Cardiac septum (tissue), 1 donor: ENCODE results near the gene SRSF7. TPM values are rescaled to one million over a fixed set of nuclear protein-coding genes. Genes with fewer than 3 reads are reported as not detected.
A peak's percentile ranks its signal among the peaks of the same experiment; 100 is the strongest.
"Not testable (repeated sequence)": the region's sequence is repeated elsewhere in the genome, so short reads cannot be mapped to it uniquely, and the experiment has no call there.

Source experiments
- DNase-seq: peaks from one replicate; pipeline ENCODE4 v3.0.0-alpha.2; 2020; ENCODE audit warnings: low spot score
- intact Hi-C: fragments of 100-400 bp; cut with DNase I; formaldehyde crosslinking; loops from one replicate; pipeline ENCODE4 v1.14.0; 2022
- total RNA-seq: library from RNA; stranded (reverse); fragmentation: NEBNext Ultra II Directional; extraction: Animal tissue kit (Norgen Biotek cat#: 25700); gene quantifications from one replicate; pipeline ENCODE4 v1.2.1, GENCODE V29; 2021
- donor health status: DM: no; HTN: no; CAD: no.

Gene SRSF7
- total RNA-seq, 1 donor from 2014 or later = 55.0 TPM

GRCh38 chr2:38737000-38737698 lies 14.0 kb downstream of the SRSF7 start:
- intact Hi-C loops, DNase-seq: not testable (repeated sequence)

GRCh38 chr2:38735999-38736320 lies 15.2 kb downstream of the SRSF7 start:
- intact Hi-C loops = no loop called here
- no peak for DNase-seq

GRCh38 chr2:38734299-38735058 lies 16.7 kb downstream of the SRSF7 start:
- no peak for DNase-seq
- intact Hi-C loops = no loop called here

GRCh38 chr2:38733300-38733971 lies 17.7 kb downstream of the SRSF7 start:
- intact Hi-C loops = no loop called here
- no peak for DNase-seq

GRCh38 chr2:38731684-38732221 lies 19.4 kb downstream of the SRSF7 start:
- intact Hi-C loops = no loop called here

GRCh38 chr2:38731090-38731489 lies 20.1 kb downstream of the SRSF7 start:
- intact Hi-C loops = no loop called here
- no peak for DNase-seq

More at GRCh38 chr2:38731684-38732221, 19.4 kb downstream of the SRSF7 start:
- DNase-seq = no peak

- no peak for DNase-seq
- intact Hi-C loops = loop anchor here (2.0 to 5.0 kb wide), 2 partner anchors 16 to 411 kb away; no protein-coding TSS in a partner anchor
Measured at GRCh38 chr2:38728694-38729093, 22.5 kb downstream of the SRSF7 start.

GRCh38 chr2:38727661-38728060 lies 23.5 kb downstream of the SRSF7 start:
- intact Hi-C loops = loop anchor here (2.0 to 5.0 kb wide), 2 partner anchors 17 to 410 kb away; no protein-coding TSS in a partner anchor
- no peak for DNase-seq

GRCh38 chr2:38723173-38723572 lies 28.0 kb downstream of the SRSF7 start:
- intact Hi-C loops = loop anchor here (2.0 to 5.0 kb wide), 2 partner anchors 120 to 141 kb away; partner anchors contain the start of gene HNRNPLL
- DNase-seq = no peak

- intact Hi-C loops = loop anchor here (2.0 to 5.0 kb wide), 2 partner anchors 120 to 140 kb away; partner anchors contain the start of gene HNRNPLL
- DNase-seq = no peak
Measured at GRCh38 chr2:38722271-38723061, 28.7 kb downstream of the SRSF7 start.

- peak; percentile 80 for DNase-seq
- intact Hi-C loops = loop anchor here (2.0 to 5.0 kb wide), 2 partner anchors 138 to 344 kb away; partner anchors contain the start of gene ATL2
Measured at GRCh38 chr2:38720613-38721241, 30.4 kb downstream of the SRSF7 start.

- intact Hi-C loops = loop anchor here (2.0 to 5.0 kb wide), 2 partner anchors 137 to 343 kb away; partner anchors contain the start of gene ATL2
- DNase-seq = no peak
Measured at GRCh38 chr2:38719706-38720105, 31.5 kb downstream of the SRSF7 start.

GRCh38 chr2:38718601-38719000 lies 32.6 kb downstream of the SRSF7 start:
- DNase-seq = no peak
- intact Hi-C loops = no loop called here

GRCh38 chr2:38716185-38716584 lies 35.0 kb downstream of the SRSF7 start:
- no peak for DNase-seq
- intact Hi-C loops = no loop called here

- DNase-seq, intact Hi-C loops: not testable (repeated sequence)
Measured at GRCh38 chr2:38714941-38715340, 36.2 kb downstream of the SRSF7 start.

- DNase-seq = no peak
- intact Hi-C loops = no loop called here
Measured at GRCh38 chr2:38713338-38713737, 37.8 kb downstream of the SRSF7 start.

- no peak for DNase-seq
- intact Hi-C loops = no loop called here
Measured at GRCh38 chr2:38712871-38713270, 38.3 kb downstream of the SRSF7 start.

GRCh38 chr2:38712413-38712812 lies 38.7 kb downstream of the SRSF7 start:
- no peak for DNase-seq
- intact Hi-C loops = no loop called here

- DNase-seq = no peak
- intact Hi-C loops = no loop called here
Measured at GRCh38 chr2:38711558-38711957, 39.6 kb downstream of the SRSF7 start.
